Transverse colon (tissue), 3 donors: ENCODE data around the gene CACNA2D2.

ENCODE experiments used
- CTCF ChIP-seq, 5 experiments: fragments of 200-600 bp in 3 of 5; fragments of 450-650 bp in 2 of 5; sonication (generic) in 3 of 5; IDR thresholded peaks; 1 replicate in 2 of 5; 2 replicates in 3 of 5; pipeline ENCODE4 v1.5.1; 2016 to 2017; ENCODE audit warnings: antibody characterized with exemption in 5 of 5, inconsistent platforms in 3 of 5, mild to moderate bottlenecking in 2 of 5, moderate library complexity in 1 of 5
- EP300 ChIP-seq: sonication (generic); formaldehyde crosslinking; IDR thresholded peaks from one replicate; pipeline ENCODE4 v1.6.1; 2017; ENCODE audit warnings: antibody characterized with exemption, low read depth

- no peak for TF ChIP-seq EP300
- TF ChIP-seq CTCF (IDR thresholded peaks at IDR 0.05): no peak
Measured at GRCh38 chr3:50333744-50334328, 169.6 kb downstream of the CACNA2D2 start.
